ENCODE measurements around the gene ZNF222.

The ZNF222 gene

GRCh38 chr19:44055870-44056269, 30.7 kb downstream of the ZNF222 start:
- no peak for DNase-seq (ENCODE audit: low spot score)

DNA sequence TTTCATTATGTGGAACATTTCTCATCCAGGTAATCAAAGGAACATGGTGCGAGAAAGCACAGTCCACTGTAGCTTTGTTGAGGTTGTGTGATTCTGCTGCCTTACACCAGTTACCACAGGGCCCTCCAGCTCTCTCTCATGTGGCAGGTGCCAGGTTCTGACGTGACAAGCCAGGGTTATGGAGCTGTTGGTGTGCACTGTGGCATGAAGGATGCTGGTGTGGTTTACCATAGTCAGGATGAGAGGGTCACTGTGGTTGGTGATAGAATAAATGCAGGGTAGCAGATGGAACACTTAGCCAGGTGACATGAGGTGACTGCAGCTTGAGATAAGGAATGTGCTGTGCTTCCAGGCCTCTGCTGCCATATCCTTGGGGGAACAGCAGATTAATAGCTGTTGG, 34.0 kb downstream of the ZNF222 start:
- no peak for DNase-seq (ENCODE audit: low spot score)

- DNase-seq (ENCODE audit: low spot score), result no peak
Observed at GRCh38 chr19:44061038-44061437, 35.9 kb downstream of the ZNF222 start.

DNA sequence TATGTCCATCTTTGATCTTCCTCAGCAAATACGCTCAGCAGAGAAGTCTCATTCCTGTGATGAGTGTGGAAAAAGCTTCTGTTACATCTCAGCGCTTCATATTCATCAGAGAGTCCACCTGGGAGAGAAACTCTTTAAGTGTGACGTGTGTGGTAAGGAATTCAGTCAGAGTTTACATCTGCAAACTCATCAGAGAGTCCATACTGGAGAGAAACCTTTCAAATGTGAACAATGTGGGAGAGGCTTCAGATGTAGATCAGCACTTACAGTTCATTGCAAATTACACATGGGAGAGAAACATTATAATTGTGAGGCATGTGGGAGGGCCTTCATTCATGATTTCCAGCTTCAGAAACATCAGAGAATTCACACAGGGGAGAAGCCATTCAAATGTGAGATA, 41.1 kb downstream of the ZNF222 start:
- no peak for DNase-seq (ENCODE audit: low spot score)

GRCh38 chr19:44069415-44069814, 44.2 kb downstream of the ZNF222 start:
- DNase-seq (ENCODE audit: low spot score), result no peak

DNA sequence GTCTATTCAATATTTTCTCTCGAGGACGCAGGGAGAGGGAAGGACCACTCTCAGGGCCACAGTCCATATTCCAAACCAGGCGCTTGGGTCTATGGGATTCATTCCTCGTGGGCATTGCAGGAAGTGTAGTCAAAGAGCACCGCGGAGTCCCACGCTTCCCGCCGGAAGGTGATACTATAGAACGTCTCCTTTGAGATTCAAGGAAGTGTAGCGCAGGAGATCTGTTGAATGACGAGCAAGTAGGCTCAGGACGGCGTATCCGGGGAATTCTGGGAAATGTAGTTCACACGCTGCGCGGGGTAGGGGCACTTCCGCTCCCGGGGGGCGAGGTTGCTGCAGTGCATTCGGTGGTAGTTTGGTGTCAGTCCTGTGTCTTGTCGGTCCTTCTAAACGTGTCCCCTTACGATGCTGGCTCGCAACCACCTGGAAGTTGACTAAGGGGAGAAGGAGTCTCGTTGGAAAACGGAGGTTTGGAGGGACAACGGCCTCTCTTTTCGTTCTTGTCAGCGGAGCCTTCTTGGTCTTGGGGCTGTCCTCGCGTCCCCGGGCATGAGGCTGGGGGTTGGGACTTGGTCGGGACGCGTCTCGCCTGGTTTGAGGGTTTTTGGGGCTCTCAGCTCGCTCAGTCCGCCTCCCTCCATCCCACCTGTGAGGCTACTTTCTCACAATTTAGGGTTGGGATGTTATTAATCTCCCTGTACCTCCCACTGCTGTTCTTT, 46.8 kb downstream of the ZNF222 start, which contains the start of gene ZNF284:
Gene ZNF284 (plus strand): TSS at position 336 of the 719 bp plus-strand sequence. CDS start 4,231 bp downstream, outside the sequence.
- DNase-seq (ENCODE audit: low spot score), result peak; percentile 97

- peak; percentile 43 for DNase-seq (ENCODE audit: low spot score)
Observed at GRCh38 chr19:44072543-44073401, 47.6 kb downstream of the ZNF222 start.

- DNase-seq (ENCODE audit: low spot score), result no peak
Observed at GRCh38 chr19:44076325-44076724, 51.1 kb downstream of the ZNF222 start.
